Prostate gland (tissue), 2 donors: Measurements from ENCODE around the gene CLIP1. TPM values are rescaled to one million over a fixed set of nuclear protein-coding genes. Genes with fewer than 3 reads are reported as not detected.

Experiments
- DNase-seq: peaks from one replicate; pipeline ENCODE4 v3.0.0-alpha.2; 2019; ENCODE audit warnings: low spot score
- H3K27ac ChIP-seq, 2 donors: fragments of 200-600 bp; sonication (generic); 2 replicates each; pipeline ENCODE4 v1.5.1; 2017 to 2019
- H3K27me3 ChIP-seq: fragments of 200-600 bp; sonication (generic); replicated peaks from 2 replicates; pipeline ENCODE4 v1.5.1; 2019; ENCODE audit not compliant: insufficient read depth
- H3K36me3 ChIP-seq, 2 donors: fragments of 200-600 bp; sonication (generic); 1 replicate in 1 of 2; 2 replicates in 1 of 2; pipeline versions ENCODE4 v1.5.1 to v1.8.1; 2017 to 2019
- H3K4me1 ChIP-seq: fragments of 200-600 bp; sonication (generic); replicated peaks from 2 replicates; pipeline ENCODE4 v1.5.1; 2019
- H3K4me3 ChIP-seq, 2 donors: fragments of 200-600 bp; sonication (generic); 2 replicates each; pipeline ENCODE4 v1.5.1; 2017 to 2019
- H3K9me3 ChIP-seq: fragments of 200-600 bp; sonication (generic); 2 replicates; pipeline ENCODE4 v1.5.1; 2017
- CTCF ChIP-seq, 4 experiments: fragments of 200-600 bp in 2 of 4; fragments of 450-650 bp in 2 of 4; sonication (generic) in 2 of 4; IDR thresholded peaks; 1 replicate in 3 of 4; 2 replicates in 1 of 4; pipeline ENCODE4 v1.5.1; 2016 to 2019; ENCODE audit warnings: antibody characterized with exemption in 4 of 4, mild to moderate bottlenecking in 2 of 4, moderate library complexity in 2 of 4
- POLR2A ChIP-seq: fragments of 450-650 bp; IDR thresholded peaks from one replicate; pipeline ENCODE4 v1.6.1; 2016; ENCODE audit warnings: antibody characterized with exemption, mild to moderate bottlenecking
- POLR2AphosphoS5 ChIP-seq: sonication (generic); formaldehyde crosslinking; IDR thresholded peaks from one replicate; pipeline ENCODE4 v1.6.1; 2017; ENCODE audit warnings: antibody characterized with exemption
- WGBS: methylation state at CpG from one replicate; pipeline ENCODE4 v1.1.5; 2018; 5-methylcytosine and 5-hydroxymethylcytosine counted together
- intact Hi-C: fragments of 100-400 bp; cut with DNase I; formaldehyde crosslinking; loops from one replicate; pipeline ENCODE4 v1.14.2; 2022
- total RNA-seq, 2 donors: library from RNA; depleted of rRNA; stranded (reverse); fragments of >200 nt; gene quantifications; one replicate each; pipeline ENCODE4 v1.1.0, GENCODE V29; 2016

The CLIP1 gene
- total RNA-seq, 2 donors from 2014 or later, result 59.9 to 84.1 TPM

- 91% methylated on average over 5 of the region's 5 CpGs for WGBS
- TF ChIP-seq POLR2AphosphoS5 (no peak), CTCF (IDR thresholded peaks at IDR 0.05) (no peak), POLR2A (no peak)
- Histone ChIP-seq H3K9me3 (no peaks in the 10 kb centered on the region), H3K4me1 (no peaks in the 10 kb centered on the region), H3K27me3 (no peaks in the 10 kb centered on the region), H3K27ac (no peak overlapping the region), H3K4me3 (no peak overlapping the region), H3K36me3 (no peaks in the 10 kb centered on the region)
- intact Hi-C loops, result no loop called here
- no peak for DNase-seq
Measured at GRCh38 chr12:122311696-122312095, 110.8 kb downstream of the CLIP1 start.

- intact Hi-C loops, result no loop called here
- TF ChIP-seq POLR2A, result no peak
- TF ChIP-seq POLR2AphosphoS5, result no peak
- TF ChIP-seq CTCF (IDR thresholded peaks at IDR 0.05), result no peak
- no peaks in the 10 kb centered on the region for H3K9me3 ChIP-seq
- no peak overlapping the region for H3K4me3 ChIP-seq
- H3K4me1 ChIP-seq, result no peaks in the 10 kb centered on the region
- no peak overlapping the region for H3K27ac ChIP-seq
- no peak for DNase-seq
- WGBS, result 92% methylated on average over 3 of the region's 3 CpGs
- no peaks in the 10 kb centered on the region for H3K27me3 ChIP-seq
- no peaks in the 10 kb centered on the region for H3K36me3 ChIP-seq
Measured at GRCh38 chr12:122310626-122311333, 111.7 kb downstream of the CLIP1 start.

- Histone ChIP-seq H3K9me3 (no peaks in the 10 kb centered on the region), H3K27me3 (no peaks in the 10 kb centered on the region), H3K4me3 (no peak overlapping the region), H3K27ac (no peak overlapping the region), H3K4me1 (no peaks in the 10 kb centered on the region), H3K36me3 (peaks cover 0 to 2% of the 10 kb centered on the region in 2 donors)
- DNase-seq, result no peak
- WGBS, result 46% methylated on average over 8 of the region's 8 CpGs
- intact Hi-C loops, result no loop called here
- TF ChIP-seq POLR2AphosphoS5 (no peak), POLR2A (no peak), CTCF (IDR thresholded peaks at IDR 0.05) (no peak)
Measured at GRCh38 chr12:122309564-122310121, 112.8 kb downstream of the CLIP1 start.

- no peaks in the 10 kb centered on the region for H3K4me1 ChIP-seq
- intact Hi-C loops, result no loop called here
- WGBS, result 92% methylated on average over 1 of the region's 1 CpG
Measured at GRCh38 chr12:122308811-122309210, 113.7 kb downstream of the CLIP1 start.

More at GRCh38 chr12:122308811-122309210, 113.7 kb downstream of the CLIP1 start:
- DNase-seq, result no peak
- H3K27me3 ChIP-seq, result no peaks in the 10 kb centered on the region
- no peak for TF ChIP-seq CTCF (IDR thresholded peaks at IDR 0.05)
- TF ChIP-seq POLR2A, result no peak
- TF ChIP-seq POLR2AphosphoS5, result no peak
- no peaks in the 10 kb centered on the region for H3K9me3 ChIP-seq
- H3K36me3 ChIP-seq, result peaks cover 0 to 3% of the 10 kb centered on the region in 2 donors
- H3K4me3 ChIP-seq, result no peak overlapping the region
- H3K27ac ChIP-seq, result no peak overlapping the region
